Measurements from ENCODE around the gene CBY2.
A peak's percentile ranks its signal among the peaks of the same experiment; 100 is the strongest.

DNA sequence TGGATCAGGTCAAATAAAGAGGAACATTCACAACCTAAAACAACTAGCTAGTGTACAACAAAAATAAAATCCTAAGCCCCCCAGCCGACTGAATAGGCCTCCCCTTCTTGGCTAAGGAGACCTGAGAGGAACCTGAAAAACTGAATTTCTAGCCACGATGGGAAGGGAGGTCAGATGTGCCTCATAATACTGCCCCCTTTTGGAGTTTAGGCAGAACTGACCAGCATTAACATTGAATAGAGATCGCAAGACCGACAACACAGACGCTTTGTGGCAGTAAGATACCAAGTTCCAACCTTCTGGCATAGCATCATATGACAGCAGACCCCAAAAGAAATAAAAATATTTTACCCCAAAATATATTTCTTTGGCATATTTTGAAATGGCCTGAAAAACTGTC, 15.9 kb downstream of the CBY2 start:
- TF ChIP-seq, protein P1, sequence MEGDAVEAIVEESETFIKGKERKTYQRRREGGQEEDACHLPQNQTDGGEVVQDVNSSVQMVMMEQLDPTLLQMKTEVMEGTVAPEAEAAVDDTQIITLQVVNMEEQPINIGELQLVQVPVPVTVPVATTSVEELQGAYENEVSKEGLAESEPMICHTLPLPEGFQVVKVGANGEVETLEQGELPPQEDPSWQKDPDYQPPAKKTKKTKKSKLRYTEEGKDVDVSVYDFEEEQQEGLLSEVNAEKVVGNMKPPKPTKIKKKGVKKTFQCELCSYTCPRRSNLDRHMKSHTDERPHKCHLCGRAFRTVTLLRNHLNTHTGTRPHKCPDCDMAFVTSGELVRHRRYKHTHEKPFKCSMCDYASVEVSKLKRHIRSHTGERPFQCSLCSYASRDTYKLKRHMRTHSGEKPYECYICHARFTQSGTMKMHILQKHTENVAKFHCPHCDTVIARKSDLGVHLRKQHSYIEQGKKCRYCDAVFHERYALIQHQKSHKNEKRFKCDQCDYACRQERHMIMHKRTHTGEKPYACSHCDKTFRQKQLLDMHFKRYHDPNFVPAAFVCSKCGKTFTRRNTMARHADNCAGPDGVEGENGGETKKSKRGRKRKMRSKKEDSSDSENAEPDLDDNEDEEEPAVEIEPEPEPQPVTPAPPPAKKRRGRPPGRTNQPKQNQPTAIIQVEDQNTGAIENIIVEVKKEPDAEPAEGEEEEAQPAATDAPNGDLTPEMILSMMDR (IDR thresholded peaks at IDR 0.05), result peak in 4 of 6 experiments; percentile 10 to 57 (median 37)
- TF ChIP-seq POLR2A (IDR thresholded peaks at IDR 0.05), result no peak
